SJCRH30 (cell line): Measurements from ENCODE around the gene CLPTM1. TPM values are rescaled to one million over a fixed set of nuclear protein-coding genes. Genes with fewer than 3 reads are reported as not detected.
"Not testable (repeated sequence)": the region's sequence is repeated elsewhere in the genome, so short reads cannot be mapped to it uniquely, and the experiment has no call there.

Source experiments
- DNase-seq, 2 experiments: peaks; one replicate each; pipeline ENCODE4 v3.0.0-alpha.2; 2015 to 2020
- H3K27ac ChIP-seq: fragments of 250-450 bp; sonication (Bioruptor Pico); 2 replicates; pipeline ENCODE4 v1.5.1; 2020; ENCODE audit warnings: mild to moderate bottlenecking, moderate library complexity
- H3K27me3 ChIP-seq: fragments of 250-450 bp; sonication (Bioruptor Pico); 2 replicates; pipeline ENCODE4 v1.5.1; 2020; ENCODE audit warnings: mild to moderate bottlenecking, moderate library complexity
- H3K36me3 ChIP-seq: fragments of 250-450 bp; sonication (Bioruptor Pico); 2 replicates; pipeline ENCODE4 v1.5.1; 2020; ENCODE audit warnings: mild to moderate bottlenecking, moderate library complexity
- H3K4me1 ChIP-seq: fragments of 250-450 bp; sonication (Bioruptor Pico); 2 replicates; pipeline ENCODE4 v1.5.1; 2020; ENCODE audit warnings: mild to moderate bottlenecking, moderate library complexity
- H3K4me3 ChIP-seq: fragments of 250-450 bp; sonication (Bioruptor Pico); 2 replicates; pipeline ENCODE4 v1.5.1; 2020; ENCODE audit warnings: mild to moderate bottlenecking, moderate library complexity
- H3K9me3 ChIP-seq: fragments of 250-450 bp; sonication (Bioruptor Pico); replicated peaks from 2 replicates; pipeline ENCODE4 v1.5.1; 2020; ENCODE audit warnings: mild to moderate bottlenecking, moderate library complexity
- total RNA-seq: library from RNA; depleted of rRNA; stranded (reverse); fragments of >200 nt; shearing (Covaris generic); gene quantifications from 2 replicates; pipeline ENCODE4 v1.2.3, GENCODE V29; 2014

Gene CLPTM1
- total RNA-seq, 1 experiment from 2014 or later = 36.0 TPM

DNA sequence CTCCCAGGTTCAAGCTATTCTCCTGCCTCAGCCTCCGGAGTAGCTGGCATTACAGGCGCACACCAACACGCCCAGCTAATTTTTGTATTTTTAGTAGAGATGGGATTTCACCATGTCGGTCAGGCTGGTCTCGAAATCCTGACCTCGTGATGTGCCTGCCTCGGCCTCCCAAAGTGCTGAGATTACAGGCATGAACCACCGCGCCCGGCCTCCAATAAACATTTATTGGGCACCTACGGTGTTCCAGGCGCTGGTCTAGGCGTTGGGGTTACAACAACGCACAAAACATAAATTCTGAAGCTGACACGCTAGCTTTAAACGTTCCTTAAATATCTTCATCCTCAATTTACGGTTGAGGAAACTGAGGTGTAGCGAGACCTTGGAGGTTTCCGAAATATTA, 45.5 kb downstream of the CLPTM1 start:
- not testable (repeated sequence) for H3K27ac ChIP-seq, H3K4me1 ChIP-seq, H3K9me3 ChIP-seq

DNA sequence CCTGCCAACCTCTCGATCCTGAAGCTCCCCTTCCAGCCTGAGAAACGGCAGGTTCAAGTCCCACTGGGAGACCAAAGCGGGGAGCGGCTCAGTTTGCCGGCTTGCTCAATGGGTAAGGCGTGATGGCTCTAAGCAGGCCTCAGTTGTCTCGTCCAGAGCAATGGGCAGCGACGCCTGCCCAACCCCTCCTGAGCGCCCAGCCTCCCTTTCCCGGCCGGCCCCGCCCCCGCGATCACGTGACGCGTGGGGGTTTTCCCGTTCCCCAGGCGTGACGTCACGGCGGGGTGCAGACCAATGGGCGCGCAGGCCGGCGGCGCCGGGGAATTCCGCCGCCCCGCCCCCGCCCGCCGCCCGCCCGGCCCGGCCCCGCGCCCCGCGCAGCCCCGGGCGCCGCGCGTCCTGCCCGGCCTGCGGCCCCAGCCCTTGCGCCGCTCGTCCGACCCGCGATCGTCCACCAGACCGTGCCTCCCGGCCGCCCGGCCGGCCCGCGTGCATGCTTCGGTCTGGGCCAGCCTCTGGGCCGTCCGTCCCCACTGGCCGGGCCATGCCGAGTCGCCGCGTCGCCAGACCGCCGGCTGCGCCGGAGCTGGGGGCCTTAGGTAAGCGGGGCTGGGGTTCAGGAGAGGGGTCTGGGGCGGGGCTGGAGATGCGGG, 46.0 kb downstream of the CLPTM1 start, which contains the start of gene RELB:
Gene RELB, plus strand, starts transcription at position 378 of the 653 bp plus-strand sequence. Its CDS starts 116 bp downstream, at position 494.
- Histone ChIP-seq H3K4me1 (peaks cover 3% of the 10 kb centered on the region), H3K9me3 (no peaks in the 10 kb centered on the region), H3K27ac (peak within 1 kb of the TSS; percentile 42; the same call in 1 of the 2 replicates), H3K36me3 (no peaks in the 10 kb centered on the region), H3K4me3 (peak within 1 kb of the TSS; percentile 84), H3K27me3 (no peaks in the 10 kb centered on the region)
- DNase-seq = peak; percentile 90 to 91

More for the DNA sequence above, 45.5 kb downstream of the CLPTM1 start:
- not testable (repeated sequence) for H3K36me3 ChIP-seq, H3K27me3 ChIP-seq, DNase-seq
- H3K4me3 ChIP-seq = peak overlapping the region; percentile 84

DNA sequence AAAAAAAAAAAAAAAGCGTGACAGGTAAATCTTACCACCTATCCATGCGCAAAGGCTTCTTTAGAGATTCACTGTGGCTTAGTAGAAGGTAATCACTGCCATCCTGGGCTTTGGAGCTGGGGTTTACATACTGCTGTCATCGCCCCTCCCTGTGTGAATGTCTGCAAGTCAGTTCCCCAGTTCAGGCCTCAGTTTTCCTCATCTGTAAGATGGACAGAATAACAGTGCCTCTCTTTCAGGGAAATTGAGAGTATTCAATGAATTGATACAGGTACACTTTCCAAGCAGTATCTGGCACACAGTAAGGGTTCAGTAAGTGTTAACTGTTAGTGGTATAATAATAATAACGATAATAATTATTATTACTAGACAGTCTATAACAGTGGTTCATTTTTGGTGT, 48.3 kb downstream of the CLPTM1 start:
- peaks cover 3% of the 10 kb centered on the region for H3K4me1 ChIP-seq
- no peaks in the 10 kb centered on the region for H3K27me3 ChIP-seq
- no peak overlapping the region for H3K27ac ChIP-seq
- H3K36me3 ChIP-seq = no peaks in the 10 kb centered on the region
- H3K9me3 ChIP-seq = no peaks in the 10 kb centered on the region
- DNase-seq = no peak
- no peak overlapping the region for H3K4me3 ChIP-seq

DNA sequence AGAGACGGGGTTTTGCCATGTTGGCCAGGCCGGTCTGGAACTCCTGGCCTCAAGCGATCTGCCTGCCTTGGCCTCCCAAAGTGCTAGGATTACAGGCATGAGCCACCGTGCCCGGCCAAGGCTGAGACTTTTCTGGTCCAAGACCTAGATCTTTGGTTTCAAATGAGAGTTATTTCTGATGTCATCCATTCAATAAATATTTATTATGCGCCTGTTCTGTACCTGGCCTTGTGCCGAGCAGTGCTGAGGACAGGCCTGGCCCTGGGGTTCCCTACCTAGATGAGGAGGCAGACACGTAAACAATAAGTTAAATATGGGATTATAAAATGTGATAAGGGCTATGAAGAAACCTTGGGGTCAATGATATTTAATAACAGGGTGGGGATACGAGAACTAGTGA, 50.6 kb downstream of the CLPTM1 start:
- no peaks in the 10 kb centered on the region for H3K9me3 ChIP-seq
- DNase-seq = no peak
- no peaks in the 10 kb centered on the region for H3K36me3 ChIP-seq
- H3K4me3 ChIP-seq = no peak overlapping the region
- peaks cover 3% of the 10 kb centered on the region for H3K4me1 ChIP-seq
- H3K27me3 ChIP-seq = no peaks in the 10 kb centered on the region
- no peak overlapping the region for H3K27ac ChIP-seq

DNA sequence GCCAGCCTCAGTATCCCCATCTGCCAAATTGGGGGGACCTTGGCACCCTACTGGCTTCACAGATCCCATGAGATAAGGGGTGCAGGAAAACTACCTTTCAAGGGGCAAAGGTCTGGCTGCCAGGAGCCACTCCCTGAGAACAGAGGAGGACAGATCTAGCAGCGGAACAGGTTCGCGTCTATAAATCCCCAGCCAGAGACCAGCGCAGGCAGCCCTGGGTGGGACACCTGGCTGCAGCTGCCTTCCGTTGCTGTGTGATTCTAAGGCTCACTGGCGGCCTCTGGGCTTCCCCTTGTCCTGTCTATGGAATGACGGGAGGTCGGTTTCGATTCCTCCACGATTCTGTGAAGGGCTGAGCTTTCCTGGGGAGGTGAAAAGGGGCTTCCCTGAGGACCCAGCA, 53.4 kb downstream of the CLPTM1 start:
- Histone ChIP-seq H3K4me1 (no peaks in the 10 kb centered on the region), H3K4me3 (no peak overlapping the region), H3K27ac (no peak overlapping the region), H3K36me3 (no peaks in the 10 kb centered on the region), H3K27me3 (no peaks in the 10 kb centered on the region), H3K9me3 (no peaks in the 10 kb centered on the region)
- DNase-seq = no peak

DNA sequence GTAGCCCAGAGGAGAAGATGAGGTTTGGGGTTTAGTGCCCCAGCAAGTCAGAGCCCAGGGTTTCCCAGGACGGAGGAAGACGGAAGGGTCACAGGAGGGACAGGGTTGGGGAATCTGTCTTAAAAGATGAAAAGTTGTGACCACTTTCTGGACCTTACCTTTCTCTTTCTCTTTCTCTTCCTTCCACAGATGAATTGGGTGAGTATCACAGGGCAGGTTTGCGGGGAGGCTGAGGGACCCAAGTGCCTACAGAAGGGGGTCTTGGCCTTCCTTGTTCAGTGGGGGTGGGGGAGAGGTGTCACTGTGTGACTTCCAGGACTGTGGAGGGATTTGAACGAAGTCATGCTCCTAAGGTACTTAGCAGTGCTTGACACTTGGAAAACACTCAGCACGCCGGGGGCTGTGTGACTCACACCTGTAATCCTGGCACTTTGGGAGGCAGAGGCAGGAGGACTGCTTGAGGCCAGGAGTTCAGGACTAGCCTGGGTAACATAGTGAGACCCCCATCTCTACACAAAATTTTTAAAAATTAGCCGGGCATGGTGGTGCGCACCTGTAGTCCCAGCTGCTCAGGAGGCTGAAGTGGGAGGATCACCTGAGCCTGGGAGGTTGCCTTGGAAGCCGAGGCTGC, 54.6 kb downstream of the CLPTM1 start:
- H3K27ac ChIP-seq = no peak overlapping the region
- no peaks in the 10 kb centered on the region for H3K36me3 ChIP-seq
- no peaks in the 10 kb centered on the region for H3K9me3 ChIP-seq
- no peak overlapping the region for H3K4me3 ChIP-seq
- H3K27me3 ChIP-seq = no peaks in the 10 kb centered on the region
- H3K4me1 ChIP-seq = no peaks in the 10 kb centered on the region
- no peak for DNase-seq

DNA sequence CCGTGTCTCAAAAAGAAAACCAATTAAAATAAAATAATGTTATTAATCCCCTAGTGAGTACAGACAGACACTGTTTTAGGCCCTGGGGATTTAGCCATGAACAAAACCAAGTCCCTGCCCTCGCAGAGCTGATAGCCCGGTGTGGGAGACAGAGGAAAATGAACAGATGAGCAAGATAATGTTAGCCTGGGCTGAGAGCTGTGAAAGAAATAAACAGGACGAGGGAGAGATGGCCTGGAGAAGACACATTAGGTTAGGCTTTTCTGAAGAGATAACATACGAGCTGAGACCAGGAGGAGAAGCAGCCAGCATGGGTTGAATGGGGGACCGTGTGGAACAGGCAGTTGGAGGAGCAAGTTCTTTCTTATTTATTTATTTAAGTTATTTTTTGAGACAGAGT, 55.1 kb downstream of the CLPTM1 start:
- DNase-seq = no peak
- no peaks in the 10 kb centered on the region for H3K27me3 ChIP-seq
- H3K36me3 ChIP-seq = no peaks in the 10 kb centered on the region
- no peak overlapping the region for H3K4me3 ChIP-seq
- no peak overlapping the region for H3K27ac ChIP-seq
- no peaks in the 10 kb centered on the region for H3K4me1 ChIP-seq
- no peaks in the 10 kb centered on the region for H3K9me3 ChIP-seq

DNA sequence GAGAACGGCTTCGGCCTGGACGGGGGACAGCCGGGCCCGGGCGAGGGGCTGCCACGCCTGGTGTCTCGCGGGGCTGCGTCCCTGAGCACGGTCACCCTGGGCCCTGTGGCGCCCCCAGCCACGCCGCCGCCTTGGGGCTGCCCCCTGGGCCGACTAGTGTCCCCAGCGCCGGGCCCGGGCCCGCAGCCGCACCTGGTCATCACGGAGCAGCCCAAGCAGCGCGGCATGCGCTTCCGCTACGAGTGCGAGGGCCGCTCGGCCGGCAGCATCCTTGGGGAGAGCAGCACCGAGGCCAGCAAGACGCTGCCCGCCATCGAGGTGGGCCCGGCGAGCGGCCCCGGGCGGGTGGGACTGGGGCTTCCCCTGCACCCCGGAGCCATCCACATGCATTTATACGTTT, 56.8 kb downstream of the CLPTM1 start:
- no peak for DNase-seq
- H3K36me3 ChIP-seq = no peaks in the 10 kb centered on the region
- H3K27ac ChIP-seq = no peak overlapping the region
- no peaks in the 10 kb centered on the region for H3K27me3 ChIP-seq
- no peaks in the 10 kb centered on the region for H3K9me3 ChIP-seq
- H3K4me3 ChIP-seq = no peak overlapping the region
- no peaks in the 10 kb centered on the region for H3K4me1 ChIP-seq

DNA sequence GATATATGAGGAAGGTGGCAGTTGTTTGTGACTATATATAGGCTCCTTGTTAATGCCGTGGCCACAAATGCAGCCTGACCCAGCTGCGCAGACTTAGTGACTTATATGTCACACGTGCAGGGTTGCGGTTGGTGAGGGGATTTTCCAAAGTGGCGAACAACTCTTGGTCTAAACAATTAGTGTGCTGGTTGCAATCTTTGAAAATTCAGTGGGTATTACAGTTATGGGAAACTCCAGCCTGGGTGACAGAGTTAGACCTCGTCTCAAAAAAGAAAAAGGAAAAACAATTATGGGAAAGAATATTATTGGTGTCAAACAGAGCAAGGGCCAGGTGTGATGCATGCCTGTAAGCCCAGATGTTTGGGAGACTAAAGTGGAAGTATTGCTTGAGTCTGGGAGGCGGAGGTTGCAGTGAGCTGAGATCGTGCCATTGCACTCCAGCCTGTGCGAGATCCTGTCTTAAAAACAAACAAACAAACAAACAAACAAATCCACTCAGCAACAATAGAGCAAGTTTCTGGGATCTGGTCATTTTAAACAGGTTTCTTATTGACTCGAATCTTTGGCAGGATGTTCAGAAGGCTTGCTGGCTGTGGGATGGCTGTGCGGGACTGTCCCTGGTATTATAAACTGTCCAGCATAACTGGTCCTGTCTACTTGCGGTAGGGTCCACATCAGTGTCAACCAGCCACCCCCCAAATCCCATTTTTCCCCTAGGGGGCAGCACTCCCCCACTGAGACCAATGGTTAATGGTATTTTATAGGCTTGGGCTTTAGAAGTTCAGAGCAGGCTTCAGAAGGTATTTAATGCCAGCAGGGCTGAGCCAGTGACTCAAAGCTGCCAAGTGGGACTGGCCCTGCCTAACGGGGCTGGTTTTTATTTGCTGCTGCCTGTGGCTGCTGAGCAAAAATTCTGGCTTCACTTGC, 61.5 kb downstream of the CLPTM1 start:
- no peak overlapping the region for H3K4me3 ChIP-seq
- H3K27ac ChIP-seq = no peak overlapping the region
- no peaks in the 10 kb centered on the region for H3K27me3 ChIP-seq
- no peaks in the 10 kb centered on the region for H3K36me3 ChIP-seq
- peak; percentile 73 to 88 for DNase-seq
- H3K9me3 ChIP-seq = no peaks in the 10 kb centered on the region
- H3K4me1 ChIP-seq = no peaks in the 10 kb centered on the region

DNA sequence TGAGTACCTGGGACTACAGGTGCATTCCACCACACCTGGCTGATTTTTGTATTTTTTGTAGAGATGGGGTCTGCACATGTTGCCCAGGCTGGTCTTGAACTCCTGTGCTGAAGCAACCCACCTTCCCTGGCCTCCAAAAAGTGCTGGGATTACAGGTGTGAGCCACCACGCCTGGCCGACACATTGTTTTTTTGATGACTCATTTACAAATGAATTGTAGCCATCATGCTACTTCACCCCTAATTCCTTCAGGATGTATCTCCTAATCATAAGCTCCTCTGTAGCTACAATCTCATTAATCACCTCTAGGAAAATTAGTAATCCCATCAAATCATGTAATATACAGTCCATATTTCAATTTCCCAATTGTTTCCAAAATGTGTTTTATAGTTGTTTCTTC, 64.0 kb downstream of the CLPTM1 start:
- no peak overlapping the region for H3K27ac ChIP-seq
- no peak overlapping the region for H3K4me3 ChIP-seq
- H3K9me3 ChIP-seq = no peaks in the 10 kb centered on the region
- H3K4me1 ChIP-seq = no peaks in the 10 kb centered on the region
- H3K36me3 ChIP-seq = no peaks in the 10 kb centered on the region
- no peaks in the 10 kb centered on the region for H3K27me3 ChIP-seq
- DNase-seq = no peak

DNA sequence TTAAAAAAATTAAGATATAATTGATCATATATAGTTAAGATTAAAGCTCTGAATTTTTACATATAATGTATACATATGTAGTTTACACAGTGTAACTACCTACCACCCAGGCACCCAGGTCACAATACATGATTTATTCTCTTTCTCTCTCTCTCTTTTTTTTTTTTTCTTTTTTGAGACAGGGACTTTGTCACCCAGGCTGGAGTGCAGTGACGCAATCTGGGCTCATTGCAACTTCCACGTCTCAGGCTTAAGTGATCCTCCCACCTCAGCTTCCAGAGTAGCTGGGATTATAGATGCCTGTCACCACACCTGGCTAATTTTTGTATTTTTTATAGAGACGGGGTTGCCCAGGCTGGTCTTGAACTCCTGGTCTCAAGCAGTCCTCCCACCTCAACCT, 64.9 kb downstream of the CLPTM1 start:
- no peak for DNase-seq
- no peaks in the 10 kb centered on the region for H3K4me1 ChIP-seq
- no peak overlapping the region for H3K4me3 ChIP-seq
- no peaks in the 10 kb centered on the region for H3K9me3 ChIP-seq
- no peaks in the 10 kb centered on the region for H3K36me3 ChIP-seq
- no peak overlapping the region for H3K27ac ChIP-seq
- H3K27me3 ChIP-seq = no peaks in the 10 kb centered on the region

DNA sequence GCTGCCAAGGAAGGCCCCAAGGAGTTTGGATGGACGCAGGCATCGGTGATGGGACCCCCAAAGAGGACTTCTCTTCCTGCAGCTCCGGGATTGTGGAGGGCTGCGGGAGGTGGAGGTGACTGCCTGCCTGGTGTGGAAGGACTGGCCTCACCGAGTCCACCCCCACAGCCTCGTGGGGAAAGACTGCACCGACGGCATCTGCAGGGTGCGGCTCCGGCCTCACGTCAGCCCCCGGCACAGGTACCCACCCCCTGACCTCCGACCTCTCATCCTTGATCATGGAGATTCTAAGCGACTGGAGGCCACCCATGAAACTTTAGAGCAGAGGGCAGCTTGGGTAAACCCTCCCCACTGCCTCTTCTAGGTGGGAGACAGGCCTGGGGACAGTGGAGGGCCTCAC, 66.8 kb downstream of the CLPTM1 start:
- no peak overlapping the region for H3K4me3 ChIP-seq
- H3K36me3 ChIP-seq = no peaks in the 10 kb centered on the region
- H3K4me1 ChIP-seq = no peaks in the 10 kb centered on the region
- no peak overlapping the region for H3K27ac ChIP-seq
- H3K27me3 ChIP-seq = no peaks in the 10 kb centered on the region
- DNase-seq = no peak
- no peaks in the 10 kb centered on the region for H3K9me3 ChIP-seq

DNA sequence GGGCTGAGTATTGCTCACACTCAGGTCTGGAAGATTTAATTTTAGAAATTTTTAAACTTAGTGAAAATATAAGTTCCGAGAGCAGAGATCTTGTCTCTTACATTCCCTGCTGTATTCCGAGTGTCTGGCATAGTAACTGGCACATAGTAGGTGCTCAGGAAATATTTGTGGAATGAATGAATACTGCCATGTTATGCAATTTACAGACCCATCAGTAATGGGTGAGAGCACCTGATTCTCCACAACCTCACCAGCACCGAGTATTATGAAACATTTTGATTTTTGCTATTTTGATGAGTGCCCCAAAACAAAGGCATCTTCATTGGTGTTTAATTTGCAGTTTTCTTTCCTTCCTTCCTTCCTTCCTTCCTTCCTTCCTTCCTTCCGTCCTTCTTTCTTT, 67.9 kb downstream of the CLPTM1 start:
- H3K27me3 ChIP-seq = no peaks in the 10 kb centered on the region
- no peak overlapping the region for H3K27ac ChIP-seq
- no peak overlapping the region for H3K4me3 ChIP-seq
- H3K36me3 ChIP-seq = no peaks in the 10 kb centered on the region
- no peaks in the 10 kb centered on the region for H3K9me3 ChIP-seq
- no peaks in the 10 kb centered on the region for H3K4me1 ChIP-seq
- DNase-seq = no peak

DNA sequence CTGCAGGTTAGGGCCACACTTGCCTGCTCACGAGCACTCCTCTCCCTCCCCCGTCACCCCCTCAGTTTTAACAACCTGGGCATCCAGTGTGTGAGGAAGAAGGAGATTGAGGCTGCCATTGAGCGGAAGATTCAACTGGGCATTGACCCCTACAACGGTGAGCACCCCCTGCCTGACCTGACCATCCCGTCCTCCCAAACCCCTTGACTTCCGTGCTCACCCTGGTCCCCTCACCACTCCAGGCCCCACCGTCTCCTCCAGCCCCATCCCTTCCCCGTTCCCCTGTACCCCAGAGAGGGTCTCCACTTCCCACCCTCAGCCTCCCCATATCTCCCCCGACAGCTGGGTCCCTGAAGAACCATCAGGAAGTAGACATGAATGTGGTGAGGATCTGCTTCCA, 70.1 kb downstream of the CLPTM1 start:
- H3K9me3 ChIP-seq = no peaks in the 10 kb centered on the region
- H3K27me3 ChIP-seq = no peaks in the 10 kb centered on the region
- no peak overlapping the region for H3K27ac ChIP-seq
- 0 out of 2 replicates have a peak, but pooled peaks cover 4% of the 10 kb centered on the region for H3K36me3 ChIP-seq
- no peak overlapping the region for H3K4me3 ChIP-seq
- no peak for DNase-seq
- H3K4me1 ChIP-seq = no peaks in the 10 kb centered on the region

DNA sequence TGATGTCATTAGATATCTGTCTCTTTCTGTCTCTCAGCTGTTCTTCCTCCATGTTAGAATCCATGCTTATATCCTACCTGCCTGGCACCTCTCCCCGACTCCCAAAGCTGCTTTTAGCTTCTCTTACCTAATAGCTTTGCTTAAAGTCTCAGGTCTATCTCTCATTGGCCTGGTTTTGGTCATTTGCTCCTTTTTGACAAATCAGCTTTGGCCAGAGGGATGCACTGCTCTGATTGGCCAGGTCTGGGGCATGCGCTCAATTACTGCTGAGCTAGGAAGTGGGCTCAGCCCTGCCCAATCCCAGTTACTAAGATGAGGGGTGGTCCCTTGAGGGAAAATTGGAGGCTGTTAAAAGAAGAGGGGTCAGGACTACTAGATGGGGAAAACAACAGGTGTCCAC, 72.2 kb downstream of the CLPTM1 start:
- Histone ChIP-seq H3K27ac (no peak overlapping the region), H3K9me3 (no peaks in the 10 kb centered on the region), H3K4me1 (no peaks in the 10 kb centered on the region), H3K27me3 (no peaks in the 10 kb centered on the region), H3K36me3 (0 out of 2 replicates have a peak, but pooled peaks cover 5% of the 10 kb centered on the region), H3K4me3 (no peak overlapping the region)
- DNase-seq = no peak
